RWPE2 (cell line): Measurements from ENCODE around the gene MC1R.

Experiments
- ATAC-seq: fragments of 200-7000 bp; cut with Tn5 transposase; 3 replicates; pipeline ENCODE4 v1.9.1; 2021; ENCODE audit warnings: low read depth
- DNase-seq: peaks from one replicate; pipeline ENCODE4 v3.0.0-alpha.2; 2020; ENCODE audit warnings: low spot score
- H3K27ac ChIP-seq: fragments of 450-650 bp; 2 replicates; pipeline ENCODE4 v1.5.1; 2017; ENCODE audit warnings: mild to moderate bottlenecking; ENCODE audit not compliant: poor library complexity, severe bottlenecking
- H3K27me3 ChIP-seq: fragments of 250-450 bp; sonication (Bioruptor Pico); 2 replicates; pipeline ENCODE4 v1.5.1; 2021; ENCODE audit warnings: mild to moderate bottlenecking, moderate library complexity; ENCODE audit not compliant: insufficient read depth, poor library complexity, severe bottlenecking
- H3K36me3 ChIP-seq: fragments of 250-450 bp; sonication (Bioruptor Pico); 2 replicates; pipeline ENCODE4 v1.5.1; 2020; ENCODE audit warnings: low read depth, mild to moderate bottlenecking, moderate library complexity
- H3K4me1 ChIP-seq: fragments of 250-450 bp; sonication (Bioruptor Pico); 2 replicates; pipeline ENCODE4 v1.5.1; 2021; ENCODE audit warnings: mild to moderate bottlenecking, moderate library complexity; ENCODE audit not compliant: insufficient read depth, poor library complexity, severe bottlenecking
- H3K4me3 ChIP-seq: fragments of 250-450 bp; sonication (Bioruptor Pico); 2 replicates; pipeline ENCODE4 v1.5.1; 2021; ENCODE audit warnings: mild to moderate bottlenecking, moderate library complexity; ENCODE audit not compliant: severe bottlenecking
- H3K9me3 ChIP-seq: fragments of 250-450 bp; sonication (Bioruptor Pico); 2 replicates; pipeline ENCODE4 v1.5.1; 2021; ENCODE audit warnings: mild to moderate bottlenecking, moderate library complexity; ENCODE audit not compliant: severe bottlenecking
- CTCF ChIP-seq: fragments of 450-650 bp; IDR thresholded peaks from one replicate; pipeline ENCODE4 v1.5.1; 2017; ENCODE audit warnings: mild to moderate bottlenecking, moderate library complexity; ENCODE audit not compliant: poor library complexity, severe bottlenecking

MC1R gene

GRCh38 chr16:89883346-89884040 is 35.2 kb upstream of the MC1R start:
- peaks cover 84% of the 10 kb centered on the region for H3K36me3 ChIP-seq
- no peak for ATAC-seq

DNA sequence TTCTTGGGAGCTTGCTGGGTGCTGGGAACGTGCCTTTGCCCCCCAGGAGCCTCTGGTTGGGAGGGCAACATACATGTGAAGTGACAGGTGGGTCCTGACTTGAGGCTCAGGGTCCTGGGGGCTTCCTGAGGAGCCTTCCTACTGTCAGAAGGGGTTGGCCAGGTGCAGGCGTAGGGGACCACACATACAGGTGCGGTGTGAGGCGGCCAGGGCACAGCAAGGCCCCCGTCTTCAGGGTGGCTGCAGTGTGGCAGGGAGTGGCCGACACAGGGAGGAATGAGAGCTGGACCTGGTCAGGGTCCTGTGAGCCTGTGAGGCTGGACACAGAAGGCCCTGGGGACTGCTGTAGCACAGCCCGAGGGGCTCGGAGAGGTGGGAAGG is 34.6 kb upstream of the MC1R start:
- Histone ChIP-seq H3K4me3 (no peak overlapping the region), H3K27me3 (no peaks in the 10 kb centered on the region), H3K9me3 (no peaks in the 10 kb centered on the region), H3K36me3 (peaks cover 83% of the 10 kb centered on the region), H3K4me1 (peaks cover 11% of the 10 kb centered on the region), H3K27ac (no peak overlapping the region)
- ATAC-seq (no peak), DNase-seq (no peak)
- TF ChIP-seq CTCF = no peak

More at GRCh38 chr16:89883346-89884040, 35.2 kb upstream of the MC1R start:
- no peaks in the 10 kb centered on the region for H3K9me3 ChIP-seq
- no peak overlapping the region for H3K27ac ChIP-seq
- no peak overlapping the region for H3K4me3 ChIP-seq
- H3K27me3 ChIP-seq = no peaks in the 10 kb centered on the region
- no peak for TF ChIP-seq CTCF
- DNase-seq = no peak
- peaks cover 11% of the 10 kb centered on the region for H3K4me1 ChIP-seq

DNA sequence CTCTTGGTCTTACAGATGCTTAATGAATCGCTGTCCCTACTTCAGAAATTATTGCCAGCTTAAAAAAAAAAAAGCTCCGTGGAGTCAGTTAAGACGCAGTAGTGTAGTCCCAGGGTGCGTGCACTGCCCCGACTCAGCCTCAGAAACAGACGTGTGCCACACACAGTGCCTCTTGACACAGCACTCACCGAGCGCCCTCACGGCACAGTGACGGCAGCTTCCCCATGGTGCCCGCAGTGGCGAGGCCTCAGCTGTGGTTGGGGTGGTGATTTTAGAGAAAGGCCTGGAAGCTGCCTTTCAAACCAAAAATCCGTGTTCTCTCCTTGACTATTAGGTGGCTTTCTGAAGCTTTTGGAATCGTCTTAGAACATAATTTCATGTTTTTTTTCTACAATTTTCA is 31.4 kb upstream of the MC1R start:
- Histone ChIP-seq H3K27me3 (no peaks in the 10 kb centered on the region), H3K4me1 (no peaks in the 10 kb centered on the region), H3K9me3 (no peaks in the 10 kb centered on the region), H3K27ac (no peak overlapping the region), H3K4me3 (no peak overlapping the region), H3K36me3 (peaks cover 91% of the 10 kb centered on the region)
- DNase-seq (peak; percentile 60), ATAC-seq (no peak)
- no peak for TF ChIP-seq CTCF

DNA sequence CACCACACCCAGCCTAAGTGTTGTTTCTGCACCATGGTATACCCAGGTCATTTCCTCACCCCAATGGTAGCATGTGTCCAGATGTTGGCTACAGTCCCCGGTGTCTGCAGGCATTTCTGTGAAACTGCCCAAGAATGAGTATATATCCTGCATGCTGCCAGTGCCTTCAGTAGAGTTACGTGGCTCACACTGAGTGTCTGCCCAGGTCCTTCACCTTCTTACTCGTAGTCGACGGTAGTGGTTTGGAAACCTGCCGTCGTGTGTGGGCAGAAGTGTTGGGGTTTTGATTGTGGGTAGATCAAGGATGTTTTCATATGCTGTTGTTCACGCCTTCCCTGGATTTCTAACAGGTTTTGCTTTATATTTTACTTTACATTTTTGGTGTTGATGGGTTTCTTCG is 28.5 kb upstream of the MC1R start:
- no peaks in the 10 kb centered on the region for H3K9me3 ChIP-seq
- ATAC-seq = no peak

More for the DNA sequence above, 28.5 kb upstream of the MC1R start:
- Histone ChIP-seq H3K36me3 (peaks cover 92% of the 10 kb centered on the region), H3K4me1 (no peaks in the 10 kb centered on the region), H3K4me3 (no peak overlapping the region), H3K27me3 (no peaks in the 10 kb centered on the region), H3K27ac (no peak overlapping the region)
- no peak for TF ChIP-seq CTCF
- no peak for DNase-seq
